Heart right ventricle (tissue), 16 donors: ENCODE measurements around the gene ZNF385C. TPM values are rescaled to one million over a fixed set of nuclear protein-coding genes. Genes with fewer than 3 reads are reported as not detected.
A peak's percentile ranks its signal among the peaks of the same experiment; 100 is the strongest.

Source experiments
- ATAC-seq, 8 donors: fragments of 200-7000 bp; cut with Tn5 transposase; one replicate each; pipeline ENCODE4 v1.9.1; 2020; ENCODE audit warnings: mild to moderate bottlenecking in 8 of 8, moderate library complexity in 8 of 8, moderate number of reproducible peaks in 1 of 8
- DNase-seq, 2 donors: peaks; one replicate each; pipeline ENCODE4 v3.0.0-alpha.2; 2020
- H3K27ac ChIP-seq, 10 donors: fragments of 200-600 bp; sonication (generic) in 2 of 10; one replicate each; pipeline versions ENCODE4 v1.5.0 to v1.8.0; 2020 to 2022; ENCODE audit warnings: mild to moderate bottlenecking in 3 of 10
- H3K27me3 ChIP-seq, 7 donors: fragments of 200-600 bp; one replicate each; pipeline ENCODE4 v1.8.0; 2021 to 2022; ENCODE audit warnings: mild to moderate bottlenecking in 2 of 7
- H3K36me3 ChIP-seq, 9 donors: fragments of 200-600 bp; sonication (generic) in 1 of 9; one replicate each; pipeline versions ENCODE4 v1.5.0 to v1.8.0; 2020 to 2022; ENCODE audit warnings: mild to moderate bottlenecking in 2 of 9
- H3K4me1 ChIP-seq, 9 donors: fragments of 200-600 bp; sonication (generic) in 1 of 9; one replicate each; pipeline versions ENCODE4 v1.5.0 to v1.8.0; 2020 to 2022; ENCODE audit warnings: mild to moderate bottlenecking in 4 of 9
- H3K4me3 ChIP-seq, 10 donors: fragments of 200-600 bp; sonication (generic) in 2 of 10; one replicate each; pipeline versions ENCODE4 v1.5.0 to v1.8.0; 2020 to 2022; ENCODE audit warnings: mild to moderate bottlenecking in 7 of 10, moderate library complexity in 2 of 10
- H3K9me3 ChIP-seq, 11 donors: fragments of 200-600 bp in 10 of 11; sonication (generic) in 2 of 11; one replicate each; pipeline versions ENCODE4 v1.5.0 to v1.8.0; 2013 to 2022; ENCODE audit warnings: mild to moderate bottlenecking in 2 of 11, control low read depth in 1 of 11, moderate library complexity in 1 of 11
- CTCF ChIP-seq, 9 donors: fragments of 200-600 bp; sonication (generic) in 2 of 9; IDR thresholded peaks; one replicate each; pipeline versions ENCODE4 v1.5.0 to v1.8.0; 2021 to 2022; ENCODE audit warnings: antibody characterized with exemption in 9 of 9, mild to moderate bottlenecking in 5 of 9, moderate library complexity in 1 of 9
- WGBS, 2 donors: extraction: QIAGEN DNeasy Blood & Tissue Kit; methylation state at CpG; one replicate each; pipeline ENCODE4 v1.1.7; 2013; ENCODE audit warnings: inconsistent platforms in 1 of 2; 5-methylcytosine and 5-hydroxymethylcytosine counted together
- intact Hi-C, 10 donors: fragments of 100-400 bp; cut with DNase I; formaldehyde crosslinking; loops; one replicate each; pipeline versions ENCODE4 v1.11.1 to v1.14.2; 2022
- polyA plus RNA-seq, 2 donors: library from polyadenylated mRNA; stranded (reverse); fragments of 200-250 nt; gene quantifications; one replicate each; pipeline ENCODE4 v1.2.3, GENCODE V29; 2013
- total RNA-seq, 10 donors: library from RNA; stranded (reverse); fragmentation: NEBNext Ultra II Directional in 3 of 10; extraction: Animal tissue kit (Norgen Biotek cat#: 25700) in 3 of 10; gene quantifications; one replicate each; pipeline versions ENCODE4 v1.2.1 to v1.2.4, GENCODE V29; 2021 to 2023
- donor health status: Arrhythmogenic right ventricular cardiomyopathy.
- donor health status: ischemic (EF 13 %, LVEDD 7.1; RV severe dilation, severe dysfunction).
- donor health status: healthy with polysubstance abuse.
- donor health status: DM: no; HTN: yes; CAD: no.
- donor health status: DM: no; HTN: no; CAD: no.
- donor health status: ischemic (EF 25% LVEDD 6.9; RV normal size, moderate dysfunction).
- donor health status: ischemic (EF 25% LVEDD 5.7; RV mildly dilated, moderate dysfunction).
- donor health status: healthy.
- donor health status: DM: yes; HTN: yes; CAD: no.
- donor health status: Ischemic cardiomyopathy.
- donor health status: ischemic (EF 35%, LVEDD 5.7; RV mildly dilated, moderate dysfunction).
- donor health status: nonischemic (EF 11% LVEDD 7.7; RV severe dilation, severe dysfunction).
- donor health status: DM: yes; HTN: yes; CAD: no.
- donor health status: PGD.
- donor health status: ischemic (EF 29% LVEDD 5.4; RV normal size, mild dysfunction).
- donor health status: nonischemic (EF 23%, LVEDD 6.1; RV moderate dilation, normal function).

ZNF385C gene
- total and polyA plus RNA-seq, 12 donors: 0.09 to 0.56 (median 0.24) TPM; not detected in 1

GRCh38 chr17:42111871-42112551 is 13.7 kb upstream of the ZNF385C start:
- DNase-seq (peak in 1 of 2 donors; percentile 30), ATAC-seq (peak; percentile 16 to 62 (median 46))
- H3K9me3 ChIP-seq: no peaks in the 10 kb centered on the region
- H3K27me3 ChIP-seq: no peaks in the 10 kb centered on the region
- intact Hi-C loops: loop anchor here in 2 of 10 donors (5.0 kb wide), 2 partner anchors 45 to 85 kb away; no protein-coding TSS in a partner anchor
- H3K36me3 ChIP-seq: peaks cover 0 to 77% (median 0%) of the 10 kb centered on the region in 9 donors
- no peak for TF ChIP-seq CTCF (IDR thresholded peaks at IDR 0.05)
- peaks cover 7 to 41% (median 17%) of the 10 kb centered on the region in 9 donors for H3K4me1 ChIP-seq
- peak overlapping the region; percentile 16 to 69 (median 62) for H3K4me3 ChIP-seq
- H3K27ac ChIP-seq: peak overlapping the region; percentile 69 to 93 (median 90)
- 30 to 39% methylated on average over 12 of the region's 12 CpGs for whole genome bisulfite sequencing, 2 donors

- H3K27me3 ChIP-seq: no peaks in the 10 kb centered on the region
- peaks cover 7 to 35% (median 17%) of the 10 kb centered on the region in 9 donors for H3K4me1 ChIP-seq
- H3K27ac ChIP-seq: peak overlapping the region in 8 of 10 donors; percentile 69 to 93 (median 90)
- no peak for TF ChIP-seq CTCF (IDR thresholded peaks at IDR 0.05)
- peaks cover 0 to 77% (median 0%) of the 10 kb centered on the region in 9 donors for H3K36me3 ChIP-seq
- WGBS, 2 donors: 87 to 89% methylated on average over 11 of the region's 11 CpGs
- DNase-seq (no peak), ATAC-seq (no peak)
- intact Hi-C loops: loop anchor here in 2 of 10 donors (5.0 kb wide), 2 partner anchors 44 to 84 kb away; no protein-coding TSS in a partner anchor
- peak overlapping the region in 5 of 10 donors; percentile 50 to 67 (median 66) for H3K4me3 ChIP-seq
- no peaks in the 10 kb centered on the region for H3K9me3 ChIP-seq
These were observed 13.0 kb upstream of the ZNF385C start for GRCh38 chr17:42111265-42111636.

GRCh38 chr17:42110301-42111264 is 12.3 kb upstream of the ZNF385C start:
- Histone ChIP-seq H3K4me3 (no peak overlapping the region), H3K9me3 (no peaks in the 10 kb centered on the region), H3K27me3 (no peaks in the 10 kb centered on the region), H3K27ac (no peak overlapping the region), H3K36me3 (peaks cover 0 to 77% (median 0%) of the 10 kb centered on the region in 9 donors), H3K4me1 (peaks cover 7 to 34% (median 17%) of the 10 kb centered on the region in 9 donors)
- TF ChIP-seq CTCF (IDR thresholded peaks at IDR 0.05): no peak
- intact Hi-C loops: loop anchor here in 2 of 10 donors (5.0 kb wide), 2 partner anchors 43 to 83 kb away; no protein-coding TSS in a partner anchor
- no peak for DNase-seq
- WGBS, 2 donors: 91 to 92% methylated on average over 18 of the region's 18 CpGs
- ATAC-seq: no peak

GRCh38 chr17:42109086-42109485 is 10.8 kb upstream of the ZNF385C start:
- H3K4me1 ChIP-seq: peaks cover 7 to 34% (median 17%) of the 10 kb centered on the region in 9 donors
- ATAC-seq (no peak), DNase-seq (no peak)
- H3K27me3 ChIP-seq: no peaks in the 10 kb centered on the region
- no peak for TF ChIP-seq CTCF (IDR thresholded peaks at IDR 0.05)
- H3K4me3 ChIP-seq: no peak overlapping the region
- H3K9me3 ChIP-seq: no peaks in the 10 kb centered on the region
- peaks cover 0 to 80% (median 0%) of the 10 kb centered on the region in 9 donors for H3K36me3 ChIP-seq
- 85 to 96% methylated on average over 9 of the region's 9 CpGs for WGBS, 2 donors
- H3K27ac ChIP-seq: no peak overlapping the region
- intact Hi-C loops: loop anchor here in 1 of 10 donors (10.0 kb wide), 1 partner anchor 144 kb away; the partner anchor contains the start of gene CNP
